GM23248 (cell line): ENCODE measurements around the gene ADAT3.

Source experiments
- EZH2 ChIP-seq: fragments of 200-600 bp; sonication (generic); IDR thresholded peaks from 2 replicates; pipeline ENCODE4 v1.6.1; 2018; ENCODE audit warnings: antibody characterized with exemption, mild to moderate bottlenecking; ENCODE audit not compliant: insufficient read depth, poor library complexity, severe bottlenecking
- EZH2phosphoT487 ChIP-seq: fragments of 200-600 bp; sonication (generic); IDR thresholded peaks from 2 replicates; pipeline ENCODE4 v1.6.1; 2018; ENCODE audit warnings: antibody characterized with exemption, moderate library complexity, mild to moderate bottlenecking, low read depth; ENCODE audit not compliant: insufficient read depth

DNA sequence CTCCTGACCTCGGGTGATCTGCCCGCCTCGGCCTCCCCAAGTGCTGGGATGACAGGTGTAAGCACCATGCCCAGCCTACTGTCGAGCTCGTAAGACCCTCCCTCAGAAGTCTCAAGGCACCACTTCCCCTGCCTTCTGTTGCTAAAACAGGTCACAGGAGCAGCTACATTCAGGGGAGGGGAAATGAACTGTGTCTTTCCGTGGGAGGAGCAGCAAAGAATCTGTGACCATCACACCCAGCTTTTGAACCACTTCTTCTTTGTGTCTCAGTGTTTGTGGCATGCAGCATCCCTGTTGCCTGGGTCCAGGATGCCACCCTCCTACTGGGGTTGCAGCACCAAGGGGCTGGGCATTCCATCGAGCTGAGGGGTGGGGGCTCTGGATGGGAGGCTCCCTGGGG, 28.0 kb downstream of the ADAT3 start:
- TF ChIP-seq EZH2 (no peak), EZH2phosphoT487 (no peak)
